ENCODE results near the gene PGAP6.
"Not testable (repeated sequence)": the region's sequence is repeated elsewhere in the genome, so short reads cannot be mapped to it uniquely, and the experiment has no call there.

Gene PGAP6

DNA sequence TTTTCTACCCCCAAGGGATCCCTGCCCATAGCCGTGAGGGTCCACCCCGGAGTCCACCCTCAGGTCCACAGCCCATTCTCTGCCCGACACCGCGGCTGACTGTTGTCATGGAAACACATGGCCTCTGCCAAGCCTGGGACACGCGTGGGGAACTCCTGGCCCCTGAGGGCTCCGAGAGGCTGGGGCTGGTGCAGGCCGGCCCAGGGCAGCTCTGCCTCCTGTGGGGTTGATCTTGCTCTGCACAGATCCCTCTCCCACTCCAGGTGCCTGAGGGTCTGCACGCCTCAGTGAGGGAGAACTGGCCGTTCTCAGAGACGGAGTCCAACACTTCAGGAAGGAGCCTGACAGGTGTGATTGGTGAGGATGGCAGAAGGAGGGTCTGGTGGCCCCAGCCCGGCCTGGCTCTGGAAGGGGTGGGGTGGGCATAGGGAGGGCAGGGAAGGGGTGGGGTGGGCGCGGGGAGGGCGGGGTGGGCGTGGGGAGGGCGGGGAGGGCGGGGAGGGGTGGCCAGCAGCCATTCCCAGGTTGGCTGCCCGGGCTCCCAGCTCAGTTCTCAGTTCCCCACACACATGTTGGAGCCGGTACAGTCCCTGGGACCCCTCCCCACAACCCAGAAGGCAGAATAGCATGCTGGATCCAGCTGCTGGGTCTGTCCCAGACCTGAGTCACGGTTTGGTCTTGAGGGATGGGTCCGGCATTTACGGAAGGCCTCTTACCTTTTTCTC lies 17.9 kb downstream of the PGAP6 start:
- DNase-seq: no peak

DNA sequence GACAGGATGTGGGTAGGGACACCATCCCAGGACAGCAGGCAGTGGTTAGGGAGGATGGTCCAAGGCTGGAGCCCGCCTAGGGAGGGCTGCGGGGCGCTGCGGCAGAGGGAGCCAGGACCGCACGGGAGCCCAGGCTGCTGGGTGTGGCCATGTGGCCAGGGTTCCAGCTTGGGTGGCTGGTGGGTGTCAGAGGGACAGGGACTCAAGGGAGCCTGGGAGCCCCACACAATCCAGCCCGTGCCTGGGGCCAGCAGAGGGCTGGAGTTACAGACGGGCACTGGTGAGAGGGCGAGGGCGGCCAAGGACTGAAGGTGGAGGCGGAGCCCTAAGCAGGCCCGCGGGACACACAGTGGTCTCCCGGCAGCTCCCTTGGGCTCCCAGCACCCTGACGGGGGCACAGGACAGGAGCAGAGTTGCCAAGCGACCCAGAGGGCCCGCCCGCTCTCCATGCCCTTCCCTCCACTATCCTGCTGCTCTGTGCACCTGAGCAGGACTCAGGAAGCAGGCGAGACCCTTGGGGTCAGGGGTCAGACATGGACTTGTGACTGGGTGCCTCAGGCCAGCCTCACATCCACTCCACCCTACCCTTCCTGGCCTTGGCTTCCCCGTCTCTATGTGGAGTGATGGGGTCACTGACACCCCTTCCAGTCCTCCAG lies 18.5 kb downstream of the PGAP6 start:
- no peak for DNase-seq

DNA sequence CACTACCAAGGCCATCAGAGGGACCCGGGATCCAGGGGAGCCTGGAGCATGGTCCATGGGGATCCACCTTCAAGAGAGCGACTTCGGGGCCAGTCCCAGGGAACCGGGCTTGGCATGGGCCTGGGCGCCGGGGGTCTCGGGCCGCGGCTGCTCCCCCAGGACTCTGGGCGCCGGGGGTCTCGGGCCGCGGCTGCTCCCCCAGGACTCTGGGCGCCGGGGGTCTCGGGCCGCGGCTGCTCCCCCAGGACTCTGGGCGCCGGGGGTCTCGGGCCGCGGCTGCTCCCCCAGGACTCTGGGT lies 19.1 kb downstream of the PGAP6 start:
- DNase-seq: not testable (repeated sequence)

DNA sequence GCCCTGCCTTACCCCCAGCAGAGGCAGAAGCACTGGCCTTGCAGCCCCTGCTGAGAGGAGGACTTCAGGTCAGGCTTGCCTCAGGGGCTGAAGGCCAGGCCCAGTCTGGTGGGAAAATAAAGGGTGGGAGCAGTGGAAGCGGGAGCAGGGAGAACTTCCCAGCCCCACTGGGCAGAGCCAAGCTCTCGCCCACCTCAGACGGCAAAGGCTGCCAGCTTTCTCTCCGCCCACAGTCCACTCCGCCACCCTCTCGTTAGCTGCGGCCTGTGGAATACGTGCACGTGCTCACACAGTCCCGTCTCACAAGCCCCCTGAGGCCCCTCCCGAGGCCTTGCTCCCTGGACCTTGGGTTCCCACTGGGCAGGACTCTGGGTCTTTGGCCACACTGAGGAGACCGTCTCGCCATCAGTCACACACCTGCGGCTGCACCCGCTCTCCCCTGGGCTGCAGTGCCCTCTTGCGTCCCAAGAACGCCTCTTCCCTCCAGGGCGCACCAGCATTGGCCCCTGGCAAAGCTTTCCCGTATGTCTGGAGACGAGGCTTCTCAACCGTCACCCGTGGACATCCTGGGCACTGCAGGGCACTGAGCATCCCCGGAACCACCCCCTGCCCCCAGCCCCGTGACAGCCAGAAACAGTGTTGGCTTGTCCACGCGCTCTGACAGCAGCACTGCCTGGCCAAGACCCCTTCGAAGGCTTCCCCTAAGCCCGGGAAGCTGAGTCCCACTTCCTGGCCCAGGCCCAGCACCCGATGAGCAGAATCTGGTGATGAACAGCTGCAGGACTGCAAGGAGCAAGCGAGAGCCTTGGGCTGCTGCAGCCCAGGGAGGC lies 19.7 kb downstream of the PGAP6 start:
- DNase-seq: peak; percentile 62

- no peak for DNase-seq
Observed at GRCh38 chr16:361341-361871, 20.4 kb downstream of the PGAP6 start.

DNA sequence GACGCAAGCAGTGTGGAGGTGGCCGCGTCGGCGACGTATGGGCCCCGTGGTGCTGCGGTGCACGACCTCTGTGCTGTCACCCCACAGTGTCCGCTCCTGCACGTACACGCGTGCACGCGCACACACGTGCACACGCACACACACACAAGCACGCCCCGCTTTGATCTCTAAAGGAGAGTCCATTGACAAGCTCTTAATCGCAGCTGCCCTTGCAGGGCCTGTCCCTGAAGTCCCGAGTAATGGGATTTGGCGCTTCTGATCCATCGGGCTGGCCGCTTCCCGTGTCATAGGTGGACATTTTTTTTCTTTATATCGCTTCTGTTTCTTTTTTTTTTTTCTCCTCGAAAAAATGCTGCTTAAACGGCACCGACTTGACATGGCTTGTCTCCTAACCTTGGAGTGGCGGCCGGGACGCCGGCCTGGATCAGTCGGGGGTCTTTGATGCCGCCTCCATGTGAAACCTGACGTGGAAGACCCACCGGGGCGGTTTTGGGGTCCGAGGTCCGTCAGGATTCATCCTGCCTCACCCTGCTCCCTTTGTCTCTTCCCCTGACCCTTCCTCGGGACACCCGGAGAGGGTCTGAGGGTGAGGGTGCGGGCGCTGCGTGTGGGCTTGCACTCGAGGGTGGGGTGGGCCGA lies 21.0 kb downstream of the PGAP6 start:
- DNase-seq: no peak

DNA sequence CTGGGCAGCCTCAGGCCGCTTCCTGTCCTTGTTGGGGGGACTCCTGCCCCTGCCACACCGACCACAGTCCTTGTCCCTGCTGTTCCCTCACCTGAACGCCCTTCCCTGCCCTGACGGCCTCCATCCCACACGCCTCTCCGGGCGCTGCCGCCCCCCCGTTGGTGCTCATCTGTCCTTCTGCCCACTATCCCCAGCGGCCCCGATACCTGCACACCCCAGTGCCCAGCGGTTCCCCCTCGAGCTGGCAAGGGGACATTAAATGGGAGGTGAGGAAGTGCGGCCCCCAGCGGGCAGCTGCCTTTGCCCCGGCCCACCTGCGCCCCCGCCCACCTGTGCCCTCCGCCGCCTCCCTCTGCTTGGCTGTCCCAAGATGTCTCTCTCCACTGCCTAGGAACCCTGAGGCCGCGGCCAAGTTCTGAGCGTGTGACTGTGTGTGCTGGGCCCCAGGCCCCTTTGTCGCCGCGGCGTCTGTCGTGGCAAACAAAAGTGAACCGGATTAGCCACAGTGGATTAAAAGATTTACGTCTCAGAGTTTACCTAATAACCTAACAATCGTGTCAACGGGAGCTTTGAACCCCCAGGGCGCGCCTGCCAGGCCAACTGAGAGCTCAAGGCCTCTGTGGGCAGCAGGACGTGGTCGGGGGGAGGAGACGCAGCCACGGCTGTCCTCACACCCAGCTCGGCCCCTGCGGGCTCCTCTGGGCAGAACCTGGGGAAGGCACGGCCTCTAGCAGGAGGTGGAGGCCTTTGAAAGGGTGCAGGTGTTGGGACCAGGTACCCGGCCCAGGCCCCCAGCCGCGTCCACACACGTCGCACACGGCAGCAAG lies 21.7 kb downstream of the PGAP6 start:
- DNase-seq: no peak

- DNase-seq: no peak
Observed at GRCh38 chr16:359067-359763, 22.6 kb downstream of the PGAP6 start.

DNA sequence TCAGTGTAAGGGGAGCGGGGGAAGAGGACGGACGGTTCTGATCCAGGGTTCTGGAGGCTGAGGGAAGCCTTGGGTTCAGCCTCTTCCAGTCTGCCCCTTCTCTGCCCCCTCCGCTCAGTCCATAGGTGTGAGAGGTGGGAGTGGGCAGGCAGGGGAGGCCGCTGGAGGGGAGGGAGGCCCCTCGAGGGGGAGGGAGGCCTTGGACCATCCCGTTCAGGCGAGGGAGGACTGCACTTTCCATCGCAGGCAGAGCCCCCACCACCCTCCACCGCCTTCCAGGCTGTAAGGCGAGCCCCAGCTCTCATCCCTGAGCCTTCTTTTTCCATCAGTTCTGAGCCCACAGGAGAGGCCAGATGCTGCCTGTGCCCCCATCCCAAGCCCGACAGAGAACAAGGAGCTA lies 25.0 kb downstream of the PGAP6 start:
- DNase-seq: no peak

DNA sequence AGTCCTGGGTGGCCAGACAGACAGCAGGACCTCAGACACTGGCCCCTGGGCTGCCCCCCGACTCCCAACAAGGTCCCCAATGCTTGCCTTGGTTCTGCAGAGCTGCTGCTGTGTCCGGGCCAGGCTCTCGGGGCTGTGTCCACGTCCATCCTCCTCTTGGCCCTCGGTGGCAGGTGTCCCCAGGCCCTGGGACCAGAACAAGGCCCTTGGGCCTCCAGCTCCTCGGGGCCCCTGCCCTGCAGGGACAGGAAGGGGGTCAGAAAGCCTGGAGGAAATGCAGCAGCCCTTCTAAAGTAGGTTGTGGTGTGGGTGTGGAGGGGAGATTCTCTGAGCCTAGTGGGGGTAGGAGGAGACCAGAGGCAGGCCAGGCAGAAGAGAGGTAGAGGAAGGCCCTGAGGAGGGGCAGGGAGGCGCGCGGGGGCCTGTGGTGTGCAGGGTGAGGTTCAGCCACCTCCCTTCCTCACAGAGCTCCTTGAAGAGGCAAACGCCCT lies 26.8 kb downstream of the PGAP6 start:
- DNase-seq: peak; percentile 62

- DNase-seq: no peak
Observed at GRCh38 chr16:354291-354881, 27.4 kb downstream of the PGAP6 start.

GRCh38 chr16:353404-354290 lies 28.1 kb downstream of the PGAP6 start:
- no peak for DNase-seq

DNA sequence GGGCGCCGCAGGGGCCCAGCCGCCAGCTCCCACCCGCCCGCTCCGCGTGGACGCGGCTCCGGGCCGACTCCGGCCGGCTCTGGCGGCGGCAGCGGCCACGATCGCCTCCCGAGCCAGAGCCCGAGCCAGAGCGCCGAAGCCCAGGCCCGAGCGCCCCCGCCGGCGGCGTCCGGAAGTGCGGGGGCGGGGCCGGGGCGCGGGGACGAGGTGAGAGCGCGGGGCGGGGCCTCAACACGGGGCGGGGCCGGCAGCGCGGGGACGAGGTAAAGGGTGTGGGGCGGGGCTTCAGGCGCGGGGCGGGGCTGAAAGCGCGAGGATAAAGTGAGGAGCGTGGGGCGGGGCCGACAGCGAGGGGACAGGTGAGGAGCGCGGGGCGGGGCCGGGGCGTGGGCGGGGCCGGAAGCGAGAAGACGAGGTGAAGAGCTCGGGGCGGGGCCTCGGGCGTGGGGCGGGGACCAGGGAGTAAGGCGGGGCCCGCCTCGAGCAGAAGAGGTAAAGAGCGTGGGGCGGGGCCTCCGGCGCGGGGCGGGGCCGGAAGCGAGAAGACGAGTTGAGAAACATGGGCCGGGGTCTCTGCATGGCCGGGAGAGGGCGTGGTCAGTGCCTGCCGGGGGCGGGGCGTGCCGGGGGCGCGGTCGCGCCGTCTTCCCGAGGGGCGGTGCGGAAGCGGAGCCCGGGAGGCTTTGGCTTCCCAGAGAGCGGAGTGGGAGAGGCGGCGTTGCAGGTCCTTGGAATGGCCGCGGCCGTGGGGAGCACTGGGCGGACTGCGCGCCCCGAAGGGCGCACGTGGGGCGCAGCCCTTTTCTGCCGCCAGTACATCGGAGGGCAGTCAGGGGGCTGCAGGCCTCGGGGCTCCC lies 29.0 kb downstream of the PGAP6 start, which contains the start of gene AXIN1:
Gene AXIN1, minus strand, starts transcription at position 177 of the 857 bp plus-strand sequence. CDS start 5,698 bp downstream, outside the sequence.
- DNase-seq: peak; percentile 99

DNA sequence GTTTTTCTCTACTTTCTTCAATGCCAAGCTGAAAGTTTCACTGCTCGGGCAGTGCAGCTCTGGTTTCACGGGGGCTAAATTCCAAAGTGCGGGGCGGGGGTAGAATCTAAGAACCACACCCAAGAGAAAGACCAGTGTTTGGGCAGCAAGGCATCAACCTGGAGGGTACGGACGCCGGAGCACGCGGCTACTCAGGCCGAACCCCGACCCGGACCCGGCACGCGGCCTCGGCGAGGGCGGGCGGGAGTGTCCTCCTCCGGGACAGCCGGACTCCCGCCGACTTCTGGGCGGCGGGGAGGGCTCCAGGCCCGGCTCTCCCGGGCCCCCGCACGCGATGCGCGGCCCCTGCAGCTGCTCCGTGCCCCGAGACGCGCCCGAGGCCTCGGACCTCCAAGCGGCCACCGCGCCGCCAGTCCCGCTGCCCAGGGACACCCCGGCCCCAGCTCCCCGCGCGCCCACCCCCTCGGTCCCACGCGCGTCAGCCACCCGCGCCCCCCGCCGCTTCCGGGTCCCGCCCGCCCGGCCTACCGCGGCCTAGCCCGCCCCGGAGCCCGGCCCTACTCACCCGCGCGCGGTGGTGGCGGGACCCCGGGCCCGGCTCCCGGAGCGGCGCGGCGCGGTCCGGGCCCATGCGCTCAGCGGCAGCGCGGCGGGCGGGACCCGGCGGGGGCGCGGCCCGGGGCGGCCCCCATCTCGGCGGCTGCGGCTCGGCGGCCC lies 29.8 kb downstream of the PGAP6 start:
- DNase-seq: no peak

- DNase-seq: no peak
Observed at GRCh38 chr16:350203-350602, 31.6 kb downstream of the PGAP6 start.

GRCh38 chr16:349211-349610 lies 32.6 kb downstream of the PGAP6 start:
- no peak for DNase-seq

DNA sequence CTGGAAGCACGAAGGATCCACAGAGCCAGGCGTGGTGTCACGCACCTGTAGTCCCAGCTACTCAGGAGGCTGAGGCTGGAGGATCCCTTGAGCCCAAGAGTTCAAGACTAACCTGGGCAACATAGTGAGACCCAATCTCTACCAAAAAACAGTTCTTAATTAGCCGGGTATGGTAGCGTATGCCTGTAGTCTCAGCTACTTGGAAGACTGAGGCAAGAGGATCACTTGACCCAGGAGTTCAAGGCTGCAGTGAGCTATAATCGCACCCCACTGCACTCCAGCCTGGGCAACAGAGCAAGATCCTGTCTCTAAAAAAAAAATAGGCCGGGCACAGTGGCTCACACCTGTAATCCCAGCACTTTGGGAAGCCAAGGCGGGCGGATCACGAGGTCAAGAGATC lies 33.3 kb downstream of the PGAP6 start:
- not testable (repeated sequence) for DNase-seq

- DNase-seq: no peak
Observed at GRCh38 chr16:347203-347602, 34.6 kb downstream of the PGAP6 start.

All from activated effector memory CD4-positive, alpha-beta T cell treated with Interleukin-2 at 50 U/mL for 16 hours (primary cell).